GM12878 (cell line): ENCODE data around the gene PAK2. TPM values are rescaled to one million over a fixed set of nuclear protein-coding genes. Genes with fewer than 3 reads are reported as not detected.

Experiments
- BACH1 ChIP-seq: fragments of 450-650 bp; IDR thresholded peaks from 2 replicates; pipeline ENCODE4 v1.6.1; 2017; ENCODE audit warnings: mild to moderate bottlenecking, borderline replicate concordance
- BCL11A ChIP-seq: IDR thresholded peaks from 2 replicates; pipeline ENCODE4 v1.6.1; 2011; ENCODE audit warnings: low read depth, low read length
- CBX3 ChIP-seq: fragments of 200-600 bp; sonication (generic); IDR thresholded peaks from 2 replicates; pipeline ENCODE4 v1.6.1; 2016; ENCODE audit warnings: low read depth, borderline replicate concordance
- CEBPZ ChIP-seq: fragments of 150-350 bp; IDR thresholded peaks from 2 replicates; pipeline ENCODE4 v1.6.1; 2016; ENCODE audit warnings: low read depth, low read length
- EP300 ChIP-seq, 2 experiments: fragments of 150-350 bp in 1 of 2; IDR thresholded peaks; 2 replicates each; pipeline ENCODE4 v1.6.1; 2011 to 2012; ENCODE audit warnings: low read depth in 2 of 2, low read length in 2 of 2, borderline replicate concordance in 1 of 2, improper control_type of control experiment in 1 of 2, inconsistent platforms in 1 of 2; ENCODE audit not compliant: control insufficient read depth in 1 of 2
- MYC ChIP-seq: IDR thresholded peaks from 2 replicates; pipeline ENCODE4 v1.6.1; 2011; ENCODE audit warnings: mild to moderate bottlenecking, low read length, moderate library complexity, inconsistent platforms; ENCODE audit not compliant: insufficient read depth, insufficient replicate concordance, insufficient read length, severe bottlenecking
- PAX5 ChIP-seq: IDR thresholded peaks from 2 replicates; pipeline ENCODE4 v1.6.1; 2011; ENCODE audit warnings: low read depth, low read length, borderline replicate concordance
- RAD51 ChIP-seq: fragments of 450-650 bp; IDR thresholded peaks from 2 replicates; pipeline ENCODE4 v1.6.1; 2016; ENCODE audit warnings: moderate library complexity, mild to moderate bottlenecking, inconsistent platforms
- RCOR1 ChIP-seq: conservative IDR thresholded peaks from 2 replicates; pipeline ENCODE4 v1.6.1; 2012; ENCODE audit warnings: low read depth, low read length, improper control_type of control experiment
- RFX5 ChIP-seq: IDR thresholded peaks from 2 replicates; pipeline ENCODE4 v1.6.1; 2011; ENCODE audit warnings: low read depth, low read length, improper control_type of control experiment
- SMAD1 ChIP-seq: fragments of 450-650 bp; IDR thresholded peaks from 2 replicates; pipeline ENCODE4 v1.6.1; 2018; ENCODE audit warnings: mild to moderate bottlenecking, low read depth; ENCODE audit not compliant: partially characterized antibody
- SMAD5 ChIP-seq: IDR thresholded peaks from 2 replicates; pipeline ENCODE4 v1.6.1; 2016; ENCODE audit warnings: antibody characterized with exemption, low read depth
- SMARCA5 ChIP-seq: fragments of 450-650 bp; IDR thresholded peaks from 2 replicates; pipeline ENCODE4 v1.6.1; 2017; ENCODE audit warnings: mild to moderate bottlenecking
- SRF ChIP-seq, 2 experiments: IDR thresholded peaks; 2 replicates each; pipeline ENCODE4 v1.6.1; 2011; ENCODE audit warnings: low read depth in 2 of 2, low read length in 2 of 2, mild to moderate bottlenecking in 1 of 2, moderate library complexity in 1 of 2
- TAF1 ChIP-seq: IDR thresholded peaks from 2 replicates; pipeline ENCODE4 v1.6.1; 2011; ENCODE audit warnings: mild to moderate bottlenecking, low read depth, low read length, borderline replicate concordance
- TCF12 ChIP-seq: IDR thresholded peaks from 2 replicates; pipeline ENCODE4 v1.6.1; 2011; ENCODE audit warnings: low read depth, mild to moderate bottlenecking, low read length
- USF2 ChIP-seq: IDR thresholded peaks from 2 replicates; pipeline ENCODE4 v1.6.1; 2011; ENCODE audit warnings: low read depth, low read length, improper control_type of control experiment, borderline replicate concordance
- ZBTB33 ChIP-seq: fragments of 450-650 bp; IDR thresholded peaks from 2 replicates; pipeline ENCODE4 v1.6.1; 2017; ENCODE audit warnings: mild to moderate bottlenecking
- ZBTB4 ChIP-seq: fragments of 450-650 bp; formaldehyde crosslinking; IDR thresholded peaks from 2 replicates; pipeline ENCODE4 v1.4.0; 2022; ENCODE audit warnings: mild to moderate bottlenecking, moderate library complexity
- polyA plus RNA-seq, 11 experiments: library from polyadenylated mRNA; depleted of rRNA in 4 of 11; unstranded in 6 of 11; stranded (reverse) in 5 of 11; fragments of >200 nt; fragmentation: Nextera tagmentation in 4 of 11; fragmentation: Illumina TruSeq in 1 of 11; extraction: Ambion mirVana in 4 of 11; extraction: Trizol in 1 of 11; gene quantifications; 1 replicate in 1 of 11; 2 replicates in 10 of 11; pipeline versions ENCODE4 v1.2.1 to v1.2.3, GENCODE V29; 2011 to 2016; ENCODE audit warnings: inconsistent platforms in 2 of 11, missing spikeins in 2 of 11, low read depth in 1 of 11
- total RNA-seq, 4 experiments: library from RNA; depleted of rRNA in 3 of 4; stranded (reverse); fragments of >200 nt in 3 of 4; fragmentation: Illumina TruSeq in 1 of 4; extraction: Trizol in 1 of 4; gene quantifications; 2 replicates each; pipeline versions ENCODE4 v1.2.1 to v1.2.3, GENCODE V29; 2013 to 2021

PAK2 gene
- total and polyA plus RNA-seq, 10 of the 15 experiments (the other 5 are each of a cell fraction or from before 2014, with no cell fraction given): 9.0 to 59.1 (median 27.0) TPM

GRCh38 chr3:196739671-196740480 is at the start of gene PAK2 (continued):
- TF ChIP-seq USF2 (no peak), PAX5 (no peak), BACH1 (peak; percentile 35; the same call in 1 of the 2 replicates), RFX5 (no peak), BCL11A (no peak), SRF (IDR thresholded peaks at IDR 0.05; ENCODE audit: low read depth in 2 of 2, low read length in 2 of 2) (no peak), TCF12 (peak; percentile 48; the same call in 1 of the 2 replicates), RAD51 (no peak), RCOR1 (no peak), SMARCA5 (no peak), MYC (no peak), TAF1 (0 out of 2 replicates have a peak, but pooled peaks have one; percentile 44), CBX3 (no peak), ZBTB33 (no peak), SMAD5 (no peak), ZBTB4 (CRISPR knock-in tag) (no peak), EP300 (IDR thresholded peaks at IDR 0.05; ENCODE audit: borderline replicate concordance in 1 of 2, control insufficient read depth in 1 of 2, low read depth in 2 of 2, low read length in 2 of 2) (no peak), CEBPZ (no peak), SMAD1 (no peak)
